GM12875 (cell line): ENCODE results near the gene DENND5B.

Experiments
- H3K4me3 ChIP-seq: one replicate; pipeline ENCODE4 v1.5.1; 2011; ENCODE audit warnings: low read depth, low read length, control low read depth
- TF ChIP-seq, protein P1 (sequence below): IDR thresholded peaks from 2 replicates; pipeline ENCODE4 v1.5.1; 2011; ENCODE audit warnings: low read depth, mild to moderate bottlenecking, control low read depth, inconsistent platforms, low read length, moderate library complexity, borderline replicate concordance; ENCODE audit not compliant: insufficient read depth

Gene DENND5B

DNA sequence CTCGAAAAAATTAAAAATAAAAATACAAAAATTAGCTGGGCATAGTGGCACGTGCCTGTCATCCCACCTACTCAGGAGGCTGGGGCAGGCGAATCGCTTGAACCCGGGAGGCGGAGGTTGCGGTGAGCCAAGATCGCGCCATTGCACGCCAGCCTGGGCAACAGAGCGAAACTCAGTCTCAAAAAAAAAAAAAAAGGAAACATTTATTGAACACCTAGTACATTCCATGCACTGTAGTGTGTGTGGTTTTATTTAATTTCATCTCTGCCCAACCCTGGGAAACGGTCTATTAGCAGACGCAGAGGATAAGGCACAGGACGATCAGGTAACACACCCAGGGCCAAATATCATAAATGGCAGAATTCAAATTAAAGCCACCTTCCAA lies 229.2 kb downstream of the DENND5B start:
- H3K4me3 ChIP-seq: no peak overlapping the region
- TF ChIP-seq, protein P1, sequence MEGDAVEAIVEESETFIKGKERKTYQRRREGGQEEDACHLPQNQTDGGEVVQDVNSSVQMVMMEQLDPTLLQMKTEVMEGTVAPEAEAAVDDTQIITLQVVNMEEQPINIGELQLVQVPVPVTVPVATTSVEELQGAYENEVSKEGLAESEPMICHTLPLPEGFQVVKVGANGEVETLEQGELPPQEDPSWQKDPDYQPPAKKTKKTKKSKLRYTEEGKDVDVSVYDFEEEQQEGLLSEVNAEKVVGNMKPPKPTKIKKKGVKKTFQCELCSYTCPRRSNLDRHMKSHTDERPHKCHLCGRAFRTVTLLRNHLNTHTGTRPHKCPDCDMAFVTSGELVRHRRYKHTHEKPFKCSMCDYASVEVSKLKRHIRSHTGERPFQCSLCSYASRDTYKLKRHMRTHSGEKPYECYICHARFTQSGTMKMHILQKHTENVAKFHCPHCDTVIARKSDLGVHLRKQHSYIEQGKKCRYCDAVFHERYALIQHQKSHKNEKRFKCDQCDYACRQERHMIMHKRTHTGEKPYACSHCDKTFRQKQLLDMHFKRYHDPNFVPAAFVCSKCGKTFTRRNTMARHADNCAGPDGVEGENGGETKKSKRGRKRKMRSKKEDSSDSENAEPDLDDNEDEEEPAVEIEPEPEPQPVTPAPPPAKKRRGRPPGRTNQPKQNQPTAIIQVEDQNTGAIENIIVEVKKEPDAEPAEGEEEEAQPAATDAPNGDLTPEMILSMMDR: no peak

DNA sequence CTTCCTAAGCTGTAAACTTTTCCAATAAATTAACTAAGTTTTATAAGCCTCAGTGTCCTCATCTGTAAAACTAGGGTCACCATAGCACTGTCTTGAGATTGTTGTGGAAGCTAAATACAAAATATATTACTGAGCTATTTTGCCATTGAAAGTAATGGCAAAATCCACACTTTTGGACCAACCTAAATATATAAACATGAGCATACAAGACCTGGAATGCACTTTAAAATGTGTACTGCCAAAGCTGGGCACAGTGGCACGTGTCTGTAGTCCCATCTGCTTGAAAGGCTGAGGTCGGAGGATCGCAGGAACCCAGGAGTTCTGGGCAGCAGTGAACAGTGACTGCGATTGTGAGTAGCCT lies 235.2 kb downstream of the DENND5B start:
- TF ChIP-seq, protein P1: no peak

DNA sequence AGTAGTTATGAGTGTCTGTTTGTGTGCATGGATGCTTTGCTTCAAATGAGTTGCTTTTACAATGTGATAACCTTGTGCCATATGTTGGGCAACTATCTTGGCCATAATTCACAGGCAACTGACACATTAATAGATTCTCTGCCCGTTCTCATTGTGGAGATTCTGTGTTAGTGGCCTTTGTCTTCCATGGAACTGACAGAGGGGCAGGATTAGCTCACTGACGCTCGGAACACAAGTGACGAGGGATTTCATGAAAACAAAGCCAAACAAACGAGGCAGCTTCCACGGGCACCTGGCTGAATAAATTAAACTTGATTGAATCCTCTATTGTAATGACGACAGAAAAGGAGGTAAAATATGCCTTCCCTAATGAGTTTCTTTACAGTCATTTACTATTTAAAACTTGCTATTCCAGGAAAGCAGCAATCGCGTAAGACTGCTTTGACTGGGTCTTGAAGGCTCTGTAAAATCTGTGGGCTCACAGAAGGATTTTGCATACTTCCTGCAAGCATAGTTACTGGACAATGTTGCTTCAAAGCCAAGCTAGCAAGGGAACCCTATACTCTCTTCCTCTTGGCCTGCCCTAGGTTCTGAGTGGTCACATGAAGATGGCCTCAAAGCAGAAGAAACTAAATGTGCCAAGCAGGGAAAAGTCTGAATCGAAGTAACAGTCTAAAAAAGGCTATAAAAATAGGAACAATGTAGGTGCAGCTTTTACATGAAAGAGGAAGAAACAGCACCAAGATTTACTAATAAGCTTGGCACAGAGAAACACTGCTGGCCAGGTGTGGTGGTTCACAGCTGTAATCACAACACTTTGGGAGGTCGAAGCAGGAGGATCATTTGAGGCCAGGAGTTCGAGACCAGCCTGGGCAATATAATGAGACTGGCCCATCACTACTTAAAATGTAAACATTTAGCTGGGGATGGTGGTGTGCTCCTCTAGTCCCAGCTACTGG lies 236.9 kb downstream of the DENND5B start:
- TF ChIP-seq, protein P1: no peak
- no peak overlapping the region for H3K4me3 ChIP-seq

More for the DNA sequence above, 235.2 kb downstream of the DENND5B start:
- H3K4me3 ChIP-seq: no peak overlapping the region

DNA sequence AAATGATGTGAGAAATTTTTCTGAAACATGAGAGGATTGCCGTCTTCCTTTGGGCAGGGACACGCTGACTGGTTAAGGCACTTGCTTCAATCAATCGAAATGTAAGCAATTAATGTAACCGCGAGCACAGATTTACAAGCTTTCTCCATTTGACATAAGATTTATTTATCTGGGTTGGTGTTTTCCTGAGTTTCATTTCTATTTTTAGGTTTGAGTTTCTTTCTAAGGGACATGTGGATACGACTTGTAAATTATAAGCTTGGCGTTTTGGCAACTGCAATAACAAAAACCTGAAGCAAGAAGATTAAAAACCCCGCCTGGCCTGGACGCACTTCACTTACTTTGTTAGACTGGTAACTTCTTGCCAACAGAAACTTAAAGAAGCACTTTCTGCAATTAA lies 244.7 kb downstream of the DENND5B start:
- H3K4me3 ChIP-seq: no peak overlapping the region
- TF ChIP-seq, protein P1: no peak

DNA sequence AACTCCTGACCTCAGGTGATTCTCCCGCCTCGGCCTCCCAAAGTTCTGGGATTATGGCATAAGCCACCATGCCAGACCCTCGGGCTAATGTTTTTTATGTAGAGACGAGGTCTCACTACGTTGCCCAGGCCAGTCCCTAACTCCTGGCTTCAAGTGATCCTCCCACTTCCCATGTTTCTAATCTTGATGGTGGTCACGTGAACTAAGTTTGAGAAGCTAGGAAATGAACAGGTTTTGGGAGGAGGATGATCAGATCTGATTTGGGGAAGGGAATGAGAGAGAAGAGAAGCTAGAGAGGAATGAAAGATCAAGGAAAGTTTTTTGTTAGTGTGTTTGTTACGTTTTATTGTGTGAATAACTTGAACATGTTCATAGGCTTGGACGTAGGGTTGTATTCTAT lies 247.8 kb downstream of the DENND5B start:
- no peak overlapping the region for H3K4me3 ChIP-seq
- TF ChIP-seq, protein P1: no peak

DNA sequence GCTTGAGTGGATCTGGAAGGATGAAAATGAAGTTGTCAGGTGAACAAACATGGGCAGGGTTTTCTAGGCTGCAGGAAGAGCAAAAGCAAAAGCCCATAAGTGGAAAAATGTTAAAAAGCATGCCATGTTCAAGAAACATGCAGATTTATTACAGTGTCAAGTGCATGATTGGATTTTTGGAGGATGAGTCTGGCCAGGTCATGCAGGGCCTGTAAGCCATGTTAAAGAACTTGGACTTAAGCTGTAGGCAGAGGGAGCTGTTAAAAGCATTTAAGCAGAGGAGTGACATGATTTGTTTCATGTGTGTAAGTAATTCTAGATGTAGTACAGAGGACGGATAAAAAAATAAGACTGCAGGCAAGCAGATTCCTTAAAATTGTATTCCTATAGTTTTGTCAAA lies 248.7 kb downstream of the DENND5B start:
- no peak overlapping the region for H3K4me3 ChIP-seq

More for the DNA sequence above, 248.7 kb downstream of the DENND5B start:
- TF ChIP-seq, protein P1: no peak
